CD4-positive, CD25-positive, alpha-beta regulatory T cell (primary cell): Measurements from ENCODE around the gene GTSF1L. TPM values are rescaled to one million over a fixed set of nuclear protein-coding genes. Genes with fewer than 3 reads are reported as not detected.
A peak's percentile ranks its signal among the peaks of the same experiment; 100 is the strongest.

Source experiments
- ATAC-seq, 2 donors: fragments of 150-1000 bp; cut with Tn5 transposase; one replicate each; pipeline ENCODE4 v1.10.0; 2021; ENCODE audit warnings: low read depth in 2 of 2, moderate number of reproducible peaks in 2 of 2, moderate library complexity in 1 of 2
- DNase-seq, 3 donors: peaks; one replicate each; pipeline versions ENCODE4 v3.0.0 to v3.0.0-alpha.2; 2012 to 2022; ENCODE audit warnings: mixed read lengths in 1 of 3
- H3K27ac ChIP-seq: one replicate; pipeline ENCODE4 v1.7.0; 2013; ENCODE audit warnings: mild to moderate bottlenecking, low read length; ENCODE audit not compliant: insufficient read depth, poor library complexity, severe bottlenecking
- H3K27me3 ChIP-seq: one replicate; pipeline ENCODE4 v1.7.0; 2013; ENCODE audit warnings: low read length; ENCODE audit not compliant: control insufficient read depth, insufficient read depth
- H3K36me3 ChIP-seq: one replicate; pipeline ENCODE4 v1.7.0; 2013; ENCODE audit warnings: mild to moderate bottlenecking, low read length, moderate library complexity; ENCODE audit not compliant: control insufficient read depth, insufficient read depth
- H3K4me1 ChIP-seq: 2 replicates; pipeline ENCODE4 v1.7.0; 2013; ENCODE audit warnings: mild to moderate bottlenecking, low read length; ENCODE audit not compliant: insufficient read depth, control insufficient read depth, poor library complexity, severe bottlenecking
- H3K4me3 ChIP-seq: one replicate; pipeline ENCODE4 v1.7.0; 2013; ENCODE audit warnings: low read depth, mild to moderate bottlenecking, low read length, moderate library complexity
- H3K9me3 ChIP-seq, 2 experiments: 1 replicate in 1 of 2; 2 replicates in 1 of 2; pipeline ENCODE4 v1.7.0; 2013; ENCODE audit warnings: low read length in 2 of 2, mild to moderate bottlenecking in 1 of 2, moderate library complexity in 1 of 2; ENCODE audit not compliant: control insufficient read depth in 2 of 2
- H3K27ac Mint-ChIP-seq, 3 donors: one replicate each; pipeline ENCODE4 v1.8.0; 2020 to 2022; ENCODE audit warnings: mild to moderate bottlenecking in 3 of 3, mixed read lengths in 3 of 3, moderate library complexity in 2 of 3
- H3K27me3 Mint-ChIP-seq: one replicate; pipeline ENCODE4 v1.8.0; 2022; ENCODE audit warnings: mild to moderate bottlenecking, mixed read lengths
- H3K36me3 Mint-ChIP-seq: one replicate; pipeline ENCODE4 v1.8.0; 2020; ENCODE audit warnings: mixed read lengths
- H3K4me1 Mint-ChIP-seq, 4 donors: one replicate each; pipeline ENCODE4 v1.8.0; 2020 to 2022; ENCODE audit warnings: mixed read lengths in 4 of 4, mild to moderate bottlenecking in 1 of 4
- H3K4me3 Mint-ChIP-seq, 4 donors: one replicate each; pipeline ENCODE4 v1.8.0; 2020 to 2022; ENCODE audit warnings: mild to moderate bottlenecking in 4 of 4, mixed read lengths in 4 of 4, moderate library complexity in 3 of 4
- H3K9me3 Mint-ChIP-seq, 7 donors: one replicate each; pipeline ENCODE4 v1.8.0; 2020 to 2022; ENCODE audit warnings: mixed read lengths in 7 of 7, mild to moderate bottlenecking in 3 of 7, moderate library complexity in 2 of 7
- polyA plus RNA-seq, 4 donors: library from polyadenylated mRNA; unstranded; fragments of 300-500 nt; fragmentation: Illumina TruSeq; gene quantifications; one replicate each; pipeline ENCODE4 v1.2.3, GENCODE V29; 2021
- total RNA-seq: library from RNA; stranded (reverse); gene quantifications from one replicate; pipeline ENCODE4 v1.2.3, GENCODE V29; 2022

GTSF1L gene
- total and polyA plus RNA-seq, 5 donors from 2014 or later, result 0.98 to 3.0 (median 1.4) TPM

GRCh38 chr20:43731469-43731868, 4.7 kb upstream of the GTSF1L start:
- H3K27ac ChIP-seq, result peak overlapping the region; percentile 62
- H3K4me3 Mint-ChIP-seq, result peak overlapping the region; percentile 80 to 89 (median 86)
- H3K9me3 Mint-ChIP-seq, result peaks cover 0 to 4% (median 0%) of the 10 kb centered on the region in 7 donors
- ATAC-seq (peak in 1 of 2 donors; percentile 19), DNase-seq (peak in 1 of 3 donors; percentile 40)
- peak overlapping the region; percentile 80 for H3K4me3 ChIP-seq
- H3K27ac Mint-ChIP-seq, result peak overlapping the region; percentile 69 to 94 (median 91)
- no peaks in the 10 kb centered on the region for H3K27me3 Mint-ChIP-seq
- H3K4me1 ChIP-seq, result peaks cover 49% of the 10 kb centered on the region
- H3K27me3 ChIP-seq, result no peaks in the 10 kb centered on the region
- peaks cover 28 to 72% (median 48%) of the 10 kb centered on the region in 4 donors for H3K4me1 Mint-ChIP-seq
- no peaks in the 10 kb centered on the region for H3K9me3 ChIP-seq
- H3K36me3 ChIP-seq, result no peaks in the 10 kb centered on the region
- no peaks in the 10 kb centered on the region for H3K36me3 Mint-ChIP-seq

- peaks cover 0 to 4% (median 0%) of the 10 kb centered on the region in 7 donors for H3K9me3 Mint-ChIP-seq
- Histone ChIP-seq H3K36me3 (no peaks in the 10 kb centered on the region), H3K4me1 (peaks cover 51% of the 10 kb centered on the region), H3K27ac (peak overlapping the region; percentile 64), H3K4me3 (peak overlapping the region; percentile 46), H3K27me3 (no peaks in the 10 kb centered on the region), H3K9me3 (no peaks in the 10 kb centered on the region)
- no peaks in the 10 kb centered on the region for H3K27me3 Mint-ChIP-seq
- DNase-seq (peak in 1 of 3 donors; percentile 59), ATAC-seq (no peak)
- H3K36me3 Mint-ChIP-seq, result no peaks in the 10 kb centered on the region
- H3K27ac Mint-ChIP-seq, result peak overlapping the region; percentile 49 to 87 (median 64)
- peak overlapping the region; percentile 20 to 84 (median 60) for H3K4me3 Mint-ChIP-seq
- H3K4me1 Mint-ChIP-seq, result peaks cover 27 to 85% (median 59%) of the 10 kb centered on the region in 4 donors
Measured at GRCh38 chr20:43728686-43729255, 2.0 kb upstream of the GTSF1L start.

GRCh38 chr20:43727980-43728590, 1.3 kb upstream of the GTSF1L start:
- Histone ChIP-seq H3K9me3 (no peaks in the 10 kb centered on the region), H3K4me3 (peak overlapping the region; percentile 46), H3K27ac (peak overlapping the region; percentile 64), H3K4me1 (peaks cover 53% of the 10 kb centered on the region), H3K36me3 (no peaks in the 10 kb centered on the region), H3K27me3 (no peaks in the 10 kb centered on the region)
- H3K27me3 Mint-ChIP-seq, result no peaks in the 10 kb centered on the region
- peaks cover 27 to 85% (median 57%) of the 10 kb centered on the region in 4 donors for H3K4me1 Mint-ChIP-seq
- peak overlapping the region; percentile 20 to 84 (median 60) for H3K4me3 Mint-ChIP-seq
- ATAC-seq (peak; percentile 47 to 57), DNase-seq (peak; percentile 39 to 75 (median 74))
- H3K27ac Mint-ChIP-seq, result peak overlapping the region; percentile 49 to 87 (median 64)
- no peaks in the 10 kb centered on the region for H3K36me3 Mint-ChIP-seq
- peaks cover 0 to 4% (median 0%) of the 10 kb centered on the region in 7 donors for H3K9me3 Mint-ChIP-seq

GRCh38 chr20:43726333-43726732, 469 bp downstream of the GTSF1L start:
- peak overlapping the region in 1 of 4 donors; percentile 39 for H3K4me3 Mint-ChIP-seq
- H3K27me3 ChIP-seq, result no peaks in the 10 kb centered on the region
- H3K9me3 Mint-ChIP-seq, result peaks cover 0 to 4% (median 0%) of the 10 kb centered on the region in 7 donors
- no peak overlapping the region for H3K27ac ChIP-seq
- H3K27me3 Mint-ChIP-seq, result no peaks in the 10 kb centered on the region
- no peak overlapping the region for H3K4me3 ChIP-seq
- no peaks in the 10 kb centered on the region for H3K9me3 ChIP-seq
- H3K4me1 Mint-ChIP-seq, result peaks cover 24 to 81% (median 52%) of the 10 kb centered on the region in 4 donors
- H3K27ac Mint-ChIP-seq, result peak overlapping the region in 2 of 3 donors; percentile 12 to 47
- no peaks in the 10 kb centered on the region for H3K36me3 Mint-ChIP-seq
- H3K4me1 ChIP-seq, result peaks cover 51% of the 10 kb centered on the region
- DNase-seq (no peak), ATAC-seq (no peak)
- no peaks in the 10 kb centered on the region for H3K36me3 ChIP-seq

GRCh38 chr20:43725666-43726065, 1.1 kb downstream of the GTSF1L start:
- H3K4me1 ChIP-seq, result peaks cover 55% of the 10 kb centered on the region
- H3K36me3 Mint-ChIP-seq, result no peaks in the 10 kb centered on the region
- peak overlapping the region in 2 of 4 donors; percentile 4 to 66 for H3K4me3 Mint-ChIP-seq
- H3K9me3 Mint-ChIP-seq, result peaks cover 0 to 4% (median 0%) of the 10 kb centered on the region in 7 donors
- H3K27me3 ChIP-seq, result no peaks in the 10 kb centered on the region
- DNase-seq, result no peak
- no peak overlapping the region for H3K27ac ChIP-seq
- no peak for ATAC-seq
- H3K27ac Mint-ChIP-seq, result peak overlapping the region in 1 of 3 donors; percentile 66
- H3K36me3 ChIP-seq, result no peaks in the 10 kb centered on the region
- H3K9me3 ChIP-seq, result no peaks in the 10 kb centered on the region
- no peaks in the 10 kb centered on the region for H3K27me3 Mint-ChIP-seq
- peaks cover 27 to 83% (median 51%) of the 10 kb centered on the region in 4 donors for H3K4me1 Mint-ChIP-seq
- no peak overlapping the region for H3K4me3 ChIP-seq

GRCh38 chr20:43724383-43724782, 2.4 kb downstream of the GTSF1L start:
- DNase-seq (no peak), ATAC-seq (no peak)
- Mint-ChIP-seq H3K27ac (peak overlapping the region; percentile 88 to 90 (median 89)), H3K4me3 (peak overlapping the region in 3 of 4 donors; percentile 29 to 67 (median 36)), H3K9me3 (peaks cover 0 to 4% (median 0%) of the 10 kb centered on the region in 7 donors), H3K36me3 (no peaks in the 10 kb centered on the region), H3K27me3 (no peaks in the 10 kb centered on the region), H3K4me1 (peaks cover 33 to 85% (median 55%) of the 10 kb centered on the region in 4 donors)
- Histone ChIP-seq H3K36me3 (no peaks in the 10 kb centered on the region), H3K27ac (peak overlapping the region; percentile 88), H3K4me3 (no peak overlapping the region), H3K27me3 (no peaks in the 10 kb centered on the region), H3K9me3 (no peaks in the 10 kb centered on the region), H3K4me1 (peaks cover 55% of the 10 kb centered on the region)

GRCh38 chr20:43723735-43724134, 3.1 kb downstream of the GTSF1L start:
- Mint-ChIP-seq H3K27me3 (no peaks in the 10 kb centered on the region), H3K4me1 (peaks cover 29 to 85% (median 55%) of the 10 kb centered on the region in 4 donors), H3K36me3 (no peaks in the 10 kb centered on the region), H3K27ac (peak overlapping the region; percentile 88 to 90 (median 89)), H3K9me3 (peaks cover 0 to 4% (median 0%) of the 10 kb centered on the region in 7 donors), H3K4me3 (peak overlapping the region; percentile 29 to 67 (median 34))
- H3K4me1 ChIP-seq, result peaks cover 54% of the 10 kb centered on the region
- no peaks in the 10 kb centered on the region for H3K36me3 ChIP-seq
- no peak for ATAC-seq
- H3K27ac ChIP-seq, result peak overlapping the region; percentile 88
- no peaks in the 10 kb centered on the region for H3K27me3 ChIP-seq
- DNase-seq, result no peak
- no peaks in the 10 kb centered on the region for H3K9me3 ChIP-seq
- H3K4me3 ChIP-seq, result no peak overlapping the region
